IgD-negative memory B cell (primary cell): ENCODE measurements around the gene RANGRF. TPM values are rescaled to one million over a fixed set of nuclear protein-coding genes. Genes with fewer than 3 reads are reported as not detected.

Experiments
- H3K27ac Mint-ChIP-seq, 3 donors: one replicate each; pipeline ENCODE4 v1.8.0; 2020 to 2022; ENCODE audit warnings: mild to moderate bottlenecking in 3 of 3, mixed read lengths in 3 of 3, moderate library complexity in 1 of 3
- H3K27me3 Mint-ChIP-seq: one replicate; pipeline ENCODE4 v1.8.0; 2021; ENCODE audit warnings: mixed read lengths
- H3K36me3 Mint-ChIP-seq: one replicate; pipeline ENCODE4 v1.8.0; 2020; ENCODE audit warnings: mild to moderate bottlenecking, mixed read lengths
- H3K4me1 Mint-ChIP-seq, 3 donors: one replicate each; pipeline ENCODE4 v1.8.0; 2020 to 2022; ENCODE audit warnings: mixed read lengths in 3 of 3, mild to moderate bottlenecking in 1 of 3
- H3K4me3 Mint-ChIP-seq, 4 donors: one replicate each; pipeline ENCODE4 v1.8.0; 2020 to 2022; ENCODE audit warnings: mild to moderate bottlenecking in 4 of 4, mixed read lengths in 4 of 4, moderate library complexity in 3 of 4
- H3K9me3 Mint-ChIP-seq, 3 donors: one replicate each; pipeline ENCODE4 v1.8.0; 2020 to 2021; ENCODE audit warnings: mixed read lengths in 3 of 3, mild to moderate bottlenecking in 1 of 3
- polyA plus RNA-seq: library from polyadenylated mRNA; unstranded; fragments of 300-500 nt; fragmentation: Illumina TruSeq; gene quantifications from one replicate; pipeline ENCODE4 v1.2.3, GENCODE V29; 2021

RANGRF gene
- polyA plus RNA-seq, 1 donor from 2014 or later, result 67.4 TPM

- peaks cover 13 to 31% (median 28%) of the 10 kb centered on the region in 3 donors for H3K4me1 Mint-ChIP-seq
Measured at GRCh38 chr17:8289103-8289397, 580 bp downstream of the RANGRF start.

GRCh38 chr17:8290043-8290442 lies 1.6 kb downstream of the RANGRF start:
- Mint-ChIP-seq H3K4me1 (peaks cover 18 to 37% (median 33%) of the 10 kb centered on the region in 3 donors), H3K9me3 (no peaks in the 10 kb centered on the region), H3K4me3 (peak overlapping the region; percentile 96 to 97 (median 96)), H3K27me3 (no peaks in the 10 kb centered on the region), H3K36me3 (no peaks in the 10 kb centered on the region), H3K27ac (peak overlapping the region in 1 of 3 donors; percentile 42)

More at GRCh38 chr17:8289103-8289397, 580 bp downstream of the RANGRF start:
- Mint-ChIP-seq H3K27me3 (no peaks in the 10 kb centered on the region), H3K27ac (peak overlapping the region in 2 of 3 donors; percentile 91 to 99), H3K36me3 (no peaks in the 10 kb centered on the region), H3K4me3 (peak overlapping the region; percentile 96 to 97 (median 96)), H3K9me3 (no peaks in the 10 kb centered on the region)

DNA sequence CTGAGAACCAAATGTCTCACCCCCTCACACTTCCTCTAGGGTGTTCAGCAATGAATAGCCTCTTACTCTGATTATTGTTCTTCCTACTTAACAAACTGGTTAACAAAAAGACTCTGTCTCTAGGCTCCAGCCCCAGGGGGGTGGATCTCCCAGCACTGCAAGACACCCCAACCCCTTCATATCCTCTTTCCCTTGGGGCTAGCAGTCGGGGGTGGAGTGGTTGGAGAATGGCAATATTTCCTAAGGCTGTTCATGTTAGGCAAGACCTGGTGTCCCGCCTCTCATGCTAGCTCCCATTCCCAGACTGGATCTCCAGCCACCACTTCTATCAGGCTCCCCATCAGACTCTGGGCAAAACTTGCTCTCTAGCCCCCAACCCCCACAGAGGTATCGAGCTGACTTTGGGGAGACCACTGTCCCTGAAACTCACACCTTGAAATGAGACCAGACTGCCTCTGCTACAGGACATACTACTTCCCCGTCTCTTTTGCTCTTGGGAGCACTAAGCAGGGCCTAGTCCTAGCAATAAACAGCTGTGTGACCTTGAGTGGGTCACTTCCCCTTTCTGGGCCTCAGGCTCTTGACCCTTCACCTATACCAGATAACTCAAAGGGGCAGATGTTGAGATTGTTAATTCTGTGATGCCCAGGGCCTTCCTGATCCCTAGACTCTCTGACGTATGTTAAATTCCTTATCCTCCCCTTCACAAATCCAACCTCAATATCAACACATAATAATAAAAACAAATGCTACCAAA lies 4.3 kb downstream of the RANGRF start:
- Mint-ChIP-seq H3K9me3 (no peaks in the 10 kb centered on the region), H3K27me3 (no peaks in the 10 kb centered on the region), H3K4me1 (peaks cover 25 to 36% (median 29%) of the 10 kb centered on the region in 3 donors), H3K27ac (peak overlapping the region in 1 of 3 donors; percentile 84), H3K4me3 (peak overlapping the region in 2 of 4 donors; percentile 2 to 96), H3K36me3 (no peaks in the 10 kb centered on the region)

DNA sequence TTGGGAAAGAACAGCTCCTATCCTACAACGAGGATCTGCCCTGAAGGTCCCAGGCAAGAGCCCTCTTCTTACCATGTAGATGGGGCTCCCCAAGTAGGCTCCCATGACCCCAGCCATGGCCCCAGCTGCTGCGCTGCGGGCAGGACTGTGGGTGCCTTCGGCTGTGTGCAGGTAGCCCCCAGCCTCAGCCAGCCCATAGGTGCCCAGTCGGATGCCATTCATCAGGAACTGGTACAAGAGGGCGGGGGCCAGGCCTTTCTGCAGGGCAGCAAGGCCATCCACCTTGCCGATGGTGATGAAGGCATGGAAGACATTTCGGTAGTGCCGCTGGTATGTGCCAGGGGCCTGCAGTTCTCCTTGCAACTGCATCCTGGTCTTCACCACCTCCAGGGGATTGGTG lies 5.9 kb downstream of the RANGRF start:
- Mint-ChIP-seq H3K36me3 (no peaks in the 10 kb centered on the region), H3K9me3 (no peaks in the 10 kb centered on the region), H3K27me3 (no peaks in the 10 kb centered on the region), H3K27ac (peak overlapping the region; percentile 92 to 98 (median 95)), H3K4me1 (peaks cover 25 to 31% (median 29%) of the 10 kb centered on the region in 3 donors), H3K4me3 (peak overlapping the region; percentile 89 to 99 (median 96))

DNA sequence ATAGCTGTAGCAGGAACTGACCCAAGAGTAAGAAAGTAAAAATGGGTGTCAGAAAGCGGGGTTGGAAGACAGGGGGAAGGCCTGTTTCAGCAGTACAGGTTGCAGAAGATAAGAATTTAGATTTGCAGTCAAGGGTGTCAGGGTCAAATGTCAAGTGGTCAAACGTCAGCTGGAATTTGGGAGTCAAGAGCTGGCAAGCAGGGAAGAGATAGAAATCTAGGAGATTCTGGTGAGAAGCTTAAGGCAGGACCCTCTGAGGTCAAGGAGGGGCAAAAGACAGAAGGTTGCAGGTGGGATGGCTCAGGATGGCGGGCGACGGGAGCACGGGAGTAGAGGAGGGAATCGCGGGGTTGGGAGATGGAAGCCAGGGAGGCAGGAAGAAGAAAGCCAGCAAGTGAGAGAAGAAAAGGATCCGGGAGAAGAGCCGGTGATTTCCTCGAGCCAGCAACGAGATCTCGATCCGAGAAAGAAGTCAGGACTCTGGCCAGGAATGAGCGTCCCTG lies 6.4 kb downstream of the RANGRF start:
- peak overlapping the region; percentile 89 to 99 (median 96) for H3K4me3 Mint-ChIP-seq
- H3K27me3 Mint-ChIP-seq, result no peaks in the 10 kb centered on the region
- H3K9me3 Mint-ChIP-seq, result no peaks in the 10 kb centered on the region
- H3K27ac Mint-ChIP-seq, result peak overlapping the region; percentile 92 to 98 (median 95)
- no peaks in the 10 kb centered on the region for H3K36me3 Mint-ChIP-seq
- H3K4me1 Mint-ChIP-seq, result peaks cover 25 to 29% (median 26%) of the 10 kb centered on the region in 3 donors

DNA sequence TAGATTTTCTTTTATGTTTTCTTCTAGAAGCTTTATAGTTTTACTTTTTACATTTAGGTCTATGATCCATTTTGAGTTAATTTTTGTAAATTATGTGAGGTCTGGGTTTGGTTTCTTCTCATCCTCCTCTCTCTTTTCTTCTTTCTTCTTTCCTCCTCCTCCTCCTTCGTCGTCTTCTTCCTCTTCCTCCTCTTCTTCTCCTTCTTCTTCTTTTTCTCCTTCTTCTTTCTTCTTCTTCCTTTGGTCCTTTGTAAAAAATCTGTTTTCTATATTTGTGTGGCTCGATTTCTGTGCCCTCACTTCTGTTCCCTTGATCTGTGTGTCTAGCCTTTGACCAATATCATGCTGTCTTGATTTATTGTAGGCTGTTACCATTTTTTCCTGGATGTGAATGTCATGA lies 11.8 kb downstream of the RANGRF start:
- Mint-ChIP-seq H3K36me3 (no peaks in the 10 kb centered on the region), H3K9me3 (no peaks in the 10 kb centered on the region), H3K4me3 (peak overlapping the region in 2 of 4 donors; percentile 47 to 60), H3K27me3 (no peaks in the 10 kb centered on the region), H3K27ac (peak overlapping the region in 2 of 3 donors; percentile 22 to 80), H3K4me1 (peaks cover 6 to 12% (median 11%) of the 10 kb centered on the region in 3 donors)

- H3K9me3 Mint-ChIP-seq, result no peaks in the 10 kb centered on the region
- H3K4me3 Mint-ChIP-seq, result peak overlapping the region in 2 of 4 donors; percentile 47 to 60
- no peaks in the 10 kb centered on the region for H3K36me3 Mint-ChIP-seq
- H3K27ac Mint-ChIP-seq, result peak overlapping the region in 2 of 3 donors; percentile 22 to 80
- no peaks in the 10 kb centered on the region for H3K27me3 Mint-ChIP-seq
- H3K4me1 Mint-ChIP-seq, result peaks cover 5 to 12% (median 10%) of the 10 kb centered on the region in 3 donors
Measured at GRCh38 chr17:8300627-8301242, 12.3 kb downstream of the RANGRF start.

GRCh38 chr17:8310601-8311123 lies 22.2 kb downstream of the RANGRF start:
- no peaks in the 10 kb centered on the region for H3K9me3 Mint-ChIP-seq
- no peak overlapping the region for H3K27ac Mint-ChIP-seq
- H3K27me3 Mint-ChIP-seq, result peaks cover 5% of the 10 kb centered on the region
- no peak overlapping the region for H3K4me3 Mint-ChIP-seq
- H3K4me1 Mint-ChIP-seq, result no peaks in the 10 kb centered on the region
- H3K36me3 Mint-ChIP-seq, result peaks cover 5% of the 10 kb centered on the region

GRCh38 chr17:8311131-8311790 lies 22.8 kb downstream of the RANGRF start:
- no peak overlapping the region for H3K27ac Mint-ChIP-seq
- peaks cover 5% of the 10 kb centered on the region for H3K36me3 Mint-ChIP-seq
- H3K27me3 Mint-ChIP-seq, result peaks cover 6% of the 10 kb centered on the region
- no peak overlapping the region for H3K4me3 Mint-ChIP-seq
- no peaks in the 10 kb centered on the region for H3K9me3 Mint-ChIP-seq
- no peaks in the 10 kb centered on the region for H3K4me1 Mint-ChIP-seq

- Mint-ChIP-seq H3K36me3 (peaks cover 5% of the 10 kb centered on the region), H3K27ac (peak overlapping the region in 1 of 3 donors; percentile 2), H3K4me3 (no peak overlapping the region), H3K9me3 (no peaks in the 10 kb centered on the region), H3K4me1 (no peaks in the 10 kb centered on the region), H3K27me3 (peaks cover 10% of the 10 kb centered on the region)
Measured at GRCh38 chr17:8312251-8312650, 23.8 kb downstream of the RANGRF start.

GRCh38 chr17:8312726-8313600 lies 24.5 kb downstream of the RANGRF start:
- Mint-ChIP-seq H3K9me3 (no peaks in the 10 kb centered on the region), H3K4me3 (no peak overlapping the region), H3K36me3 (peaks cover 5% of the 10 kb centered on the region), H3K27ac (peak overlapping the region in 2 of 3 donors; percentile 2 to 71), H3K4me1 (no peaks in the 10 kb centered on the region), H3K27me3 (peaks cover 12% of the 10 kb centered on the region)

DNA sequence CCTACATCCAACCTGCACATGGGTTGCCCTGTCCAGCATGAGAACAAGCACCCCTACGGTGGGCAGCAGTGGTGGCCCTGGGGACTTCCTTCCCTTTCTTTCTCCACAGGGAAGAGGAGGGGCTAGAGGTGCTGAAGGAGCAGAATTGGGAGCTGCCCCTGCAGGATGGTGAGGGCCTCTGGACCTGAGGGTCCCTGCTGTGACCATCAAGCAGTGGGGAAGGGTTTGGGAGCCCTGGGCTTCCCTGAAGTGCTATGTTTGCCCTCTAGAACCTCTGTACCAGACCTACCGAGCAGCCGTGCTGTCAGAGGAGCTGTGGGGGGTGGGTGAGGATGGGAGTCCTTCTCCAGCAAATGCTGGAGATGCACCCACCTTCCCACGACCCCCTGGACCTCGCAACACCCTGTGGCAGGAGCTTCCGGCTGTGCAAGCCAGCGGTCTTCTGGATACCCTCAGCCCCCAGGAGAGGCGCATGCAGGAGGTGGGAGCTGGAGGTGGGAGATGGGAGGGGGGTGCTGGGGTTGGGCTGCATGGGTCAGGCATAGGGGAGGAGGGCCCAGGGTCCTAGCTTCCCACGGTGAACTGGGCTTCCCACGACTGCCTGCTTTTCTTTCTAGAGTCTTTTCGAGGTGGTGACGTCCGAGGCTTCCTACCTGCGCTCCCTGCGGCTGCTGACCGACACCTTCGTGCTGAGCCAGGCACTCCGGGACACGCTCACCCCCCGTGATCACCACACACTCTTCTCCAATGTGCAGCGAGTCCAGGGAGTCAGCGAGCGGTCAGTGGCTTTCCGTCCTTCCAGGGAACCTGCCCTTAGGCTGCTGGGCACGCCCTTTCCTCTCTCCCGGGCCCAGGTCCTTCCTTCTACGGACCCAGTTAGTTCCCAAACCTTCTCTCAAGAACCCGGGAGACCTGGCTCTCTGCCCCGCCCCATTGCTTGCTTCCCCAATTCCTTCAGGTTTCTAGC lies 26.6 kb downstream of the RANGRF start:
- no peaks in the 10 kb centered on the region for H3K9me3 Mint-ChIP-seq
- no peak overlapping the region for H3K4me3 Mint-ChIP-seq
- no peaks in the 10 kb centered on the region for H3K4me1 Mint-ChIP-seq
- H3K27me3 Mint-ChIP-seq, result peaks cover 16% of the 10 kb centered on the region
- H3K27ac Mint-ChIP-seq, result no peak overlapping the region
- peaks cover 5% of the 10 kb centered on the region for H3K36me3 Mint-ChIP-seq

GRCh38 chr17:8315764-8316217 lies 27.3 kb downstream of the RANGRF start:
- H3K4me3 Mint-ChIP-seq, result no peak overlapping the region
- peaks cover 16% of the 10 kb centered on the region for H3K27me3 Mint-ChIP-seq
- H3K36me3 Mint-ChIP-seq, result peaks cover 5% of the 10 kb centered on the region
- no peaks in the 10 kb centered on the region for H3K9me3 Mint-ChIP-seq
- H3K27ac Mint-ChIP-seq, result no peak overlapping the region
- no peaks in the 10 kb centered on the region for H3K4me1 Mint-ChIP-seq
